Loucy (cell line): ENCODE data around the gene LTB.

Experiments used
- H2AFZ ChIP-seq: fragments of 200-600 bp; sonication (generic); 2 replicates; pipeline ENCODE4 v1.6.0; 2016; ENCODE audit warnings: antibody characterized with exemption, mild to moderate bottlenecking, low read length, moderate library complexity
- H3F3A ChIP-seq: fragments of 200-600 bp; 2 replicates; pipeline ENCODE4 v1.6.0; 2016; ENCODE audit warnings: antibody characterized with exemption, low read depth, mild to moderate bottlenecking
- H3K27me3 ChIP-seq: fragments of 200-600 bp; sonication (generic); 2 replicates; pipeline ENCODE4 v1.6.1; 2014; ENCODE audit warnings: low read length, mild to moderate bottlenecking; ENCODE audit not compliant: insufficient read depth, poor library complexity, severe bottlenecking
- H3K36me3 ChIP-seq: fragments of 200-600 bp; sonication (generic); 2 replicates; pipeline ENCODE4 v1.6.1; 2016; ENCODE audit warnings: low read length; ENCODE audit not compliant: insufficient read depth
- H3K4me1 ChIP-seq: fragments of 200-600 bp; sonication (generic); 2 replicates; pipeline ENCODE4 v1.5.1; 2014; ENCODE audit warnings: low read length, mild to moderate bottlenecking; ENCODE audit not compliant: insufficient read depth, poor library complexity, severe bottlenecking
- H3K4me2 ChIP-seq: fragments of 200-600 bp; sonication (generic); 2 replicates; pipeline ENCODE4 v1.6.0; 2014; ENCODE audit warnings: antibody characterized with exemption, low read length, low read depth, mild to moderate bottlenecking; ENCODE audit not compliant: poor library complexity, severe bottlenecking
- H3K4me3 ChIP-seq: fragments of 200-600 bp; sonication (generic); 2 replicates; pipeline ENCODE4 v1.5.1; 2014; ENCODE audit warnings: low read length, mild to moderate bottlenecking, mixed read lengths; ENCODE audit not compliant: poor library complexity, severe bottlenecking
- H3K79me2 ChIP-seq: fragments of 200-600 bp; sonication (generic); 2 replicates; pipeline ENCODE4 v1.6.1; 2014; ENCODE audit warnings: low read length; ENCODE audit not compliant: insufficient read depth
- H3K9ac ChIP-seq: fragments of 200-600 bp; sonication (generic); 2 replicates; pipeline ENCODE4 v1.6.0; 2014; ENCODE audit warnings: mild to moderate bottlenecking, low read depth, low read length, moderate library complexity; ENCODE audit not compliant: poor library complexity, severe bottlenecking
- H3K9me2 ChIP-seq: fragments of 200-600 bp; sonication (generic); replicated peaks from 2 replicates; pipeline ENCODE4 v1.6.1; 2016; ENCODE audit warnings: low read depth, low read length, mixed read lengths
- H3K9me3 ChIP-seq: fragments of 200-600 bp; sonication (generic); 2 replicates; pipeline ENCODE4 v1.6.1; 2014; ENCODE audit warnings: mild to moderate bottlenecking, antibody characterized with exemption, low read length, low read depth; ENCODE audit not compliant: insufficient read depth
- H4K20me1 ChIP-seq: fragments of 200-600 bp; sonication (generic); 2 replicates; pipeline ENCODE4 v1.6.0; 2014; ENCODE audit warnings: antibody characterized with exemption, low read length, mild to moderate bottlenecking; ENCODE audit not compliant: insufficient read depth, poor library complexity, severe bottlenecking
- CTCF ChIP-seq: fragments of 200-600 bp; sonication (generic); conservative IDR thresholded peaks from 2 replicates; pipeline ENCODE4 v1.5.1; 2014; ENCODE audit warnings: mild to moderate bottlenecking, antibody characterized with exemption, low read length
- EZH2phosphoT487 ChIP-seq: fragments of 200-600 bp; IDR thresholded peaks from 2 replicates; pipeline ENCODE4 v1.6.1; 2018; ENCODE audit warnings: antibody characterized with exemption, mild to moderate bottlenecking, moderate library complexity, borderline replicate concordance

LTB gene

GRCh38 chr6:31531162-31531561, 51.1 kb downstream of the LTB start:
- no peak overlapping the region for H3K4me3 ChIP-seq
- H3K4me2 ChIP-seq, result no peak overlapping the region
- H3K9ac ChIP-seq, result no peak overlapping the region
- H3K79me2 ChIP-seq, result peaks cover 57% of the 10 kb centered on the region
- peaks cover 2% of the 10 kb centered on the region; the same call in 1 of the 2 replicates for H3F3A ChIP-seq
- no peaks in the 10 kb centered on the region for H3K9me2 ChIP-seq
- H3K36me3 ChIP-seq, result peaks cover 73% of the 10 kb centered on the region
- no peak overlapping the region for H2AFZ ChIP-seq
- H3K9me3 ChIP-seq, result no peaks in the 10 kb centered on the region
- TF ChIP-seq CTCF (no peak), EZH2phosphoT487 (no peak)
- no peaks in the 10 kb centered on the region for H3K27me3 ChIP-seq
- peaks cover 68% of the 10 kb centered on the region for H4K20me1 ChIP-seq
- peaks cover 24% of the 10 kb centered on the region for H3K4me1 ChIP-seq

- no peak overlapping the region for H2AFZ ChIP-seq
- no peak overlapping the region for H3K4me2 ChIP-seq
- H3K27me3 ChIP-seq, result no peaks in the 10 kb centered on the region
- TF ChIP-seq EZH2phosphoT487 (no peak), CTCF (no peak)
- no peak overlapping the region for H3K4me3 ChIP-seq
- H3K9me2 ChIP-seq, result no peaks in the 10 kb centered on the region
- peaks cover 20% of the 10 kb centered on the region for H3K4me1 ChIP-seq
- peaks cover 68% of the 10 kb centered on the region for H3K36me3 ChIP-seq
- peaks cover 2% of the 10 kb centered on the region; the same call in 1 of the 2 replicates for H3F3A ChIP-seq
- H3K79me2 ChIP-seq, result peaks cover 52% of the 10 kb centered on the region
- no peak overlapping the region for H3K9ac ChIP-seq
- no peaks in the 10 kb centered on the region for H3K9me3 ChIP-seq
- H4K20me1 ChIP-seq, result peaks cover 63% of the 10 kb centered on the region
Measured at GRCh38 chr6:31530659-31531058, 51.6 kb downstream of the LTB start.
